SH-SY5Y (cell line): ENCODE data around the gene RABGAP1L.

Experiments used
- GATA2 ChIP-seq: IDR thresholded peaks from 2 replicates; pipeline ENCODE4 v1.6.1; 2011; ENCODE audit warnings: mild to moderate bottlenecking, low read depth, low read length
- GATA3 ChIP-seq: IDR thresholded peaks from 2 replicates; pipeline ENCODE4 v1.6.1; 2011; ENCODE audit warnings: low read depth, mild to moderate bottlenecking, low read length, moderate library complexity

DNA sequence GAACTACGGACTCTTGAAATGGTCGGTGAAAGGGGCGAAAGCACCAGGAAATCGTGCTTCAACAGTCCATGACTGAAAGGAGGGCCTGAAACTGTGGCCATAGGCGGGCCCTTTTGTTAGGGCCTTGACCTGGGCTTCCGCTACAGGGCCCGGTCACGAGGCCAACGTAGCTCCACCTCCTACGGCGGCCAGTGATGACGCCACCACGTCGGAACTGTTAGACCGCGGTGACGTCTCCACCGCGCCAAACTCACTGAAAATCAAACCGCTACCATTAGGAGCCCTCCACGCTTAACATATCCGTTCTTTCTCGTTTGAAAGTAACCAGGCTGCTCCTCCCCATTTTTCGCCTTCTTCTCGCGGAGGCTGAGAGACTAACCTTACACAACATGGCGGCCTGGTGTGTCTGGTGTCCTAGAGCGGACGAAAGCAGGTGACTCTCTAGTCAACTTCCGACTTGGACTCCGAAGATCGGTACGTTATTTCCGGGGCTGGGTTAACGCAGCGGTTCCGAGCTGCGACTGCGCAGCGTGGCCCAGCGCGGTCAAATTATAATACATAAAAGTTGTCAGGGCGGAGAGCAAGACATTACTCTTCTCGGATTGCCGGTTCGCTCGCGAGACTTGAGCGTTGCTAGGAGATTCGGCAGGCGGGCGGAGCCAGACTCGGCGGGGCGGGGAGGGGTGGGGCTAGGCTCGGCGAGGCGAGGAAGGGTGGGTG, 840.1 kb downstream of the RABGAP1L start:
- no peak; the same call in 1 of the 2 replicates for TF ChIP-seq GATA2
- no peak for TF ChIP-seq GATA3
